Fibroblast of mammary gland (primary cell): ENCODE data around the gene METRNL.

Experiments used
- DNase-seq: peaks from one replicate; pipeline ENCODE4 v3.0.0-alpha.2; 2010; ENCODE audit warnings: low read depth
- H3K4me3 ChIP-seq: 2 replicates; pipeline ENCODE4 v1.5.1; 2011; ENCODE audit warnings: low read depth, mild to moderate bottlenecking, low read length, moderate library complexity; ENCODE audit not compliant: control insufficient read depth
- TF ChIP-seq, protein P1 (sequence below): conservative IDR thresholded peaks from 2 replicates; pipeline ENCODE4 v1.5.1; 2011; ENCODE audit warnings: low read depth, low read length, inconsistent platforms; ENCODE audit not compliant: control insufficient read depth, insufficient read depth

METRNL gene

GRCh38 chr17:83094291-83094690 lies 14.9 kb downstream of the METRNL start:
- no peak overlapping the region for H3K4me3 ChIP-seq
- no peak for DNase-seq
- TF ChIP-seq, protein P1, sequence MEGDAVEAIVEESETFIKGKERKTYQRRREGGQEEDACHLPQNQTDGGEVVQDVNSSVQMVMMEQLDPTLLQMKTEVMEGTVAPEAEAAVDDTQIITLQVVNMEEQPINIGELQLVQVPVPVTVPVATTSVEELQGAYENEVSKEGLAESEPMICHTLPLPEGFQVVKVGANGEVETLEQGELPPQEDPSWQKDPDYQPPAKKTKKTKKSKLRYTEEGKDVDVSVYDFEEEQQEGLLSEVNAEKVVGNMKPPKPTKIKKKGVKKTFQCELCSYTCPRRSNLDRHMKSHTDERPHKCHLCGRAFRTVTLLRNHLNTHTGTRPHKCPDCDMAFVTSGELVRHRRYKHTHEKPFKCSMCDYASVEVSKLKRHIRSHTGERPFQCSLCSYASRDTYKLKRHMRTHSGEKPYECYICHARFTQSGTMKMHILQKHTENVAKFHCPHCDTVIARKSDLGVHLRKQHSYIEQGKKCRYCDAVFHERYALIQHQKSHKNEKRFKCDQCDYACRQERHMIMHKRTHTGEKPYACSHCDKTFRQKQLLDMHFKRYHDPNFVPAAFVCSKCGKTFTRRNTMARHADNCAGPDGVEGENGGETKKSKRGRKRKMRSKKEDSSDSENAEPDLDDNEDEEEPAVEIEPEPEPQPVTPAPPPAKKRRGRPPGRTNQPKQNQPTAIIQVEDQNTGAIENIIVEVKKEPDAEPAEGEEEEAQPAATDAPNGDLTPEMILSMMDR: no peak

DNA sequence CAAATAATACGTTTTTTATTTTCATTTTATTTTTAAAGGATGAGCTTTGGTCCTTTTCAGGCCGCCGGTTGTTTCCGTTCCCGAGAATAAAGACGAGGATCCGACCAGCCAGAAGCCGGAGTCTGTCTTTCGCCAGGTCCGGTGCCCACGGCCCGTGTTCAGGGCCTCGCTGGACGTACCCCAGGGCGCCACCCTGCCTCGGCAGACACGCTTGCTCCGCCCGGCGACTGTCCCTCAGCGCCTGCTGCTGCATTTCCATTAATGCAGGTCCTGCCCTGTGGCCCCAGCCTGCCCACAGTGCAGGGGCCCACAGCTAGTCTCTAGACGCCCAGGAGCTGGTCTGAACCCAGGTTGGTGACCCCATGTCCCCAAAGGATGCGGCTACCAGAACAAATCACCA lies 15.6 kb downstream of the METRNL start:
- DNase-seq: no peak
- no peak overlapping the region for H3K4me3 ChIP-seq
- TF ChIP-seq, protein P1: no peak

DNA sequence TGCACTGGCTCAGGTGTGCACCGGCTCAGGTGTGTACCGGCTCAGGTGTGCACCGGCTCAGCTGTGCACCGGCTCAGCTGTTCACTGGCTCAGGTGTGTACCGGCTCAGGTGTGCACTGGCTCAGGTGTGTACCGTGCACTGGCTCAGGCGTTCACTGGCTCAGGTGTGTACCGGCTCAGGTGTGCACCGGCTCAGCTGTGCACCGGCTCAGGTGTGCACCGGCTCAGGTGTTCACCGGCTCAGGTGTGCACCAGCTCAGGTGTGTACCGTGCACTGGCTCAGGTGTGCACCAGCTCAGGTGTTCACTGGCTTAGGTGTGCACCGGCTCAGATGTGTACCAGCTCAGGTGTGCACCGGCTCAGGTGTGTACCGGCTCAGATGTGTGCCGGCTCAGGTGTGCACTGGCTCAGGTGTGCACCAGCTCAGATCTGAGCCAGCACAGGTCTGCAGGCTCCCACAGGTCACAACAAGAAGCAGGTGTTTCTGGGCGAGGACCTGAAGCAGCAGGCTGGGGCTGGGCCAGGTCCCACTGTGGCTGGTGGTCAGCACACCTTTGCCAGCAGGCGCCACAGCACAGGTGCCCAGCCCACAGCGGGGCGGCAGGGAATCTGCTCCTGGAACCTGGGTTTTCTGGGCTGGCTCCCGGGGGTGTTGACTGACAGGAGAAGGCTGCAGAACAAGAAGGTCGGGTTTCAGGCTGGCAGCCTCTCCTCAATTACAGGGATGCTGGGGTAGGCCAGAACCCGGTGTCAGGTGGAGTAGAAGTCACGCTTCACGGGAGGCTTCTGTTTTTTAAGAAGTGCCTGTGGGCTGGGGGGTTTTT lies 17.2 kb downstream of the METRNL start:
- TF ChIP-seq, protein P1: no peak
- H3K4me3 ChIP-seq: no peak overlapping the region
- no peak for DNase-seq

DNA sequence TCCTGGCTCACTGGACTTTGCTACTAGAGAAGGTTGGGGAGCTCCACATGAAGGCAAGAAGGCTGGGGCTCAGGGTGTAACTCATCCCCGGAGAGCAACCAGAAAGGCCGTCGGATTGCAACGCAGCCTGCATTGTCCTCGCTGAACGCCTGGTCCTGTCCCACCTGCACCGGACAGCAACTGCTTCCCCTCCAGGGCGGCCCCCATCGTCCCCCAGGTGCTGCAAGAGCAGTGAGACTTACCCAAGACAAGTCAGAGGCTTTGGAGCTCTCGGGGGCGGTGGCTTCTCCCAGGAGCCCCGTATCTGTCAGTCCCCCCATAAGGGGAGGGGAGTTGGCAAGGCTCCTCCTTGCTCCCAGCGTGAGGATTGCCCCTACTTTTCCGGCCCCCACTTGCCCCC lies 18.4 kb downstream of the METRNL start:
- no peak overlapping the region for H3K4me3 ChIP-seq
- TF ChIP-seq, protein P1: no peak
- no peak for DNase-seq

DNA sequence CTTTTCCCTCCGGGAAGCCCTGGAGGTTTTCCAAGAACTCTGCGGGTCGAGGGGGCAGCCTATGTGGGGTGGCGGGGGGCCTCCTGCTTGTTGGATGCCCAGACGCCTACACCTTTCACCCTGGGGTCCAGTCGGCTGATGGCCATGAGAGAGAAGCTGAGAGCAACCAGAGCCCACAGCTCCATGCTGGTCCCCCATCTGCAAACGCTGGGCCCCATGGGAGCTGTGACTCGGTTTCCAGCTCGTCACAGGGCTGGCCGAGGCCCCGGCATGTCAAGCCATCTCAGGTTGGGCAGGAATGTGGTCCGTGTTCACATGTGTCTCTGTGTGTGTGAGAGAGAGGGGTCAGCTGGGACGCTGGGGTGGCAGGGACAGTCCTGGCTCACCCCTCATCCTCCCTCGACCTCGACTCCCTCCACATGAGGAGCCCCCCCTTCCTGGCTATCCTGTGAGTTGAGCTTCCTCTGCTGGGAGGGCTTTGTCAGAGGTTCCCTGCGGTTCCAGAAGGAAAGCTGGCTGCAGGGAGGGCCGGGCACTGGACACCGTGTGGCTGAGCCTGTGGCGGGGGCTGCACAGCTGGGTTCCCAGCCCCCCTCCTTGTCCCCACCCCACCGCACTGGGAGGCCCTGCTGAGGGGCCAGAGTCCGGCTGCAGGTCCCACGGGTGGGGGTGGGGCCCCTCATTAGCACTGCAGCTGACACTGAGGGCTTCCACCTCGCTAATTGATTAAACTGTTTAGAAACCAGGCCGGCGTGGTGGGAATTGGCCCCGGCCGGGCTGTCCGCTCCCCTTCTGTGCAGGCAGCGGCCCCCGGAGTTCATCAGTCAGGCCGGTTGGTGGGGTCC lies 19.1 kb downstream of the METRNL start:
- TF ChIP-seq, protein P1: no peak
- no peak overlapping the region for H3K4me3 ChIP-seq
- DNase-seq: no peak

GRCh38 chr17:83099086-83099555 lies 19.7 kb downstream of the METRNL start:
- no peak for DNase-seq
- TF ChIP-seq, protein P1: no peak
- no peak overlapping the region for H3K4me3 ChIP-seq
